HG03095 (cell line): Measurements from ENCODE around the gene RRP8.
A peak's percentile ranks its signal among the peaks of the same experiment; 100 is the strongest.

ENCODE experiments used
- ATAC-seq: cut with Tn5 transposase; IDR thresholded peaks from one replicate; pipeline ENCODE4 v1.9.1; 2021; ENCODE audit warnings: moderate library complexity; ENCODE audit not compliant: unreplicated experiment

Gene RRP8

DNA sequence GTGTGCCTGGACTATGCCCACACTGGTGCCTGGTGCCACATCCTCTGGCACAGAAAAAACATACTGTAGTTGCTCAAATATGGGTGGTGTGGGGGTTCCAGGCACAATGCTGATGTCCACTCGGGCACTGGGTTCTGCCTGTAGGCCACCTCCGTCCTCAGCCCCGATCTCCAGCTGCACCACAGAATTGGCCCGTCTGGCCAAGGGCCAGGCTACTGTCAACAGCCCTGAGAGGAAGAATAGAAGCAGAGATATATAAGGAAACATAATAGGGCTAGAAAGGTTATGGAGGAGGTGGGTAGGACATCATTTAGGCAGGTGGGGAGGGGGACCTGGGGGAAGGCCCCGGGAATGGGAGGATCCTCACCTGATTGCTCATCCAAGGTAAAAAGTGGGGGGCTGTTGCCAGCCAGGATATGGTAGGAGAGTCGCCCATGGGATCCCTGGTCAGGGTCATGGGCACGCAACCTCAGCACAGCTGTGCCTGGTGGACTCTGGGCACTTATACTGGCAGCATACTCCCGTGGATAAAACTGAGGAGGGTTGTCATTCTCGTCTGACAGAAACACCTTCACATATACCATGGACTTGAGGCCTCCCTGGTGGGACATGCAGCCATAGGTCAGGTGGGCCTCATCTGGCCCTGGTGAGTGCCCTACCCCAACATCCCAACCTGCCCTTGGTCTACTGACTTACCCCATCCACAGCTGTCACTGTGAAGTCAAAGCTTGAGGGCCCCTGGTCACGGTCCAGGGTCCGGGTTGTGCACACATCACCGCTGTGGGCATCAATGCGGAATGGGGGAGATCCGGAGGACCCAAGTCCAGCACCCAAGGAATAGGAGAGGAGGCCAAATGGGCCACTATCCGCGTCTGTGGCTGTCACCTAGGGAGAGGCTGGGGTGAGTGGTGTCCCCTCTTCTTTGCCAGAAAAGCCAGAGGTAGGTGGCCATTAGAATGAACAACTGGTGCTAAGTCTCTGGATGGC lies 30.3 kb upstream of the RRP8 start:
- ATAC-seq, result no peak

GRCh38 chr11:6632116-6633073 lies 29.0 kb upstream of the RRP8 start:
- no peak for ATAC-seq

DNA sequence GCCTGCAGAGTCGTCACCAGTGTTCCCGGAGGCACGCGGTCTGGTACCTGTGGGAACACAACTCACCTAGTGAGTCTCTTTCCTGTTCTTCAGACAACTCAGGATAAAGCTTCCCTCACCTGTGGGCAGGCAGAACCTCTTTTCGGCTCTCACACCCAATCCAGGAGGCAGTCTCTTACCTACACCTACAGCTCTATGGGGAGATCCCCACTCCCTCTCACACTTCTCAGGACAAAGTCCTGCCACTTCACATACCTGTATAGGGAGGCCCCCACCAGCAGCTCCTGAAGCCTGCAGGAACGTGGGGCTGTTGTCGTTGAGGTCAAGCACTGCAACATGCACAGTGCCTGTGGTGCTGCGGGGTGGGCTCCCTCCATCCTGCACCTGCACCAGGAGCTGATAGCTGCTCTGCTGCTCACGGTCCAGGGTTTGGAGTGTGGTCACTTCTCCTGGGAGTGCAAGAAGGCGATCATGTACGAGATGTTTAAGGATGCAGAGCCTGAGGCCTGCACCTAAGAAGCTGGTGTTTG lies 28.0 kb upstream of the RRP8 start:
- no peak for ATAC-seq

- ATAC-seq, result no peak
These were observed 27.3 kb upstream of the RRP8 start for GRCh38 chr11:6630632-6631291.

DNA sequence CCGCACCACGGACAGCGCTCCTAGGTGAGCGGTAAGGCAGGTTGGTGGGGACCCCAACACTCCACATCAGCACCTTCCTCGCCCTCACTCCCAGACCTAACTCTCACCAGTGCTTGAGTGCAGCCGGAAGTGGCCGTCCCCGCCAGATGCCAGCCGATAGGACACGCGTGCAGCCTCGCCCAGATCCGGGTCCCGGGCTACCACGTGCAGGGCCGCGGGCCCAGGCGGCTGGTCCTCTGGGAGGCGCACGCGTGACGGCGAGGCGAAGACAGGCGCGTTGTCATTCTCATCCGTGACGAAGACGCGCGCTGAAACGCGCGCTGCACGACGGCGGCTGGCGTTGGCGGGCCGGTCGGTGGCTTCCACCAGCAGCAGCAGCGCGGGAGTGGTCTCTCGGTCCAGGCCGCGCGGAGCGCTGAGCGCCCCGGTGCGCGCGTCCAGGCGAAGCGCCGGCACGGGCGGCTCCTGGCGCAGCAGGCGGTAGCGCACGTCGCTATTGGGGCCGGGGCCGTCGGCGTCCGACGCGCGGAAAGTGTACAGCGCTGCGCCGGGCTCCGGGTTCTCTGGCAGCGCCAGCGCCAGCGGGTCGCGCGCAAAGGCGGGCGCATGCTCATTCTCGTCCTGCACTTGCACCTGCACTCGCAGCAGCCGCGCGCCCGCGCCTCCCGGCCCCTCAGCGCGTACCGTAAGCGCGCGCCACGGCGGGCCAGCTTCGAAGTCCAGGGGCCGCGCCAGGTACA lies 26.6 kb upstream of the RRP8 start:
- no peak for ATAC-seq

DNA sequence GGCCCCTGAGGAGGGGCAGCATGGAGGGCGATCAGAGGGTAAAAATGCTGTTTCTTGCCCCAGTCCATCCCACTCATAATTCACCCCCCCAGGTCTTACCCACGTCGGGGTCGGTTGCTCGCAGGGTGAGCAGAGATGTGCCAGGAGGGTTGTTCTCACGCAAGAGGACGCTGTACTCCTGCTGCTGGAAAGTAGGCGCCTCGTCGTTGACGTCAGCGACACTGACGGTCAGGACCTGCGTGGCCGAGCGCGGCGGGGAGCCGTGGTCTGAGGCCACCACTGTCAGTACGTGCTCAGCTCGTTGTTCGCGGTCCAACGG lies 26.1 kb upstream of the RRP8 start:
- ATAC-seq, result no peak

DNA sequence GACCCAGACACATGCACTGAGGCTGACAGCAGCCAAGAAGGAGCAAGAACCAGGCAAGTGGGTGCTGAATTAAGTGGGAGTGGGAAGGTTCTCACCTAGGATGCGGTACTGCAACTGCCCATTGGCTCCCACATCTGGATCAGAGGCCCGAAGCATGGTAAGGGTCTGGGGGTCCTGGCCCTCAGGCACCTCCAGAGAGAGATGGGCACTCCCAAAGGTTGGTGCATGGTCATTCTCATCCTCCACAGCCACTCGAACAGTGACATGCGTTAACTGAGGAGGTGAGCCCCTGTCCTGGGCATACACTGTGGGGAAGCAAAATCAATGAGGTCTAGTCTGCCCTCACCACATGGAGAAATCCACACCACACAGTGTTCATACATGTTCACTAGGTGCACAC lies 25.1 kb upstream of the RRP8 start:
- no peak for ATAC-seq

GRCh38 chr11:6627762-6628241 lies 24.4 kb upstream of the RRP8 start:
- peak; percentile 78 for ATAC-seq

- ATAC-seq, result no peak
These were observed 23.8 kb upstream of the RRP8 start for GRCh38 chr11:6626971-6627761.

DNA sequence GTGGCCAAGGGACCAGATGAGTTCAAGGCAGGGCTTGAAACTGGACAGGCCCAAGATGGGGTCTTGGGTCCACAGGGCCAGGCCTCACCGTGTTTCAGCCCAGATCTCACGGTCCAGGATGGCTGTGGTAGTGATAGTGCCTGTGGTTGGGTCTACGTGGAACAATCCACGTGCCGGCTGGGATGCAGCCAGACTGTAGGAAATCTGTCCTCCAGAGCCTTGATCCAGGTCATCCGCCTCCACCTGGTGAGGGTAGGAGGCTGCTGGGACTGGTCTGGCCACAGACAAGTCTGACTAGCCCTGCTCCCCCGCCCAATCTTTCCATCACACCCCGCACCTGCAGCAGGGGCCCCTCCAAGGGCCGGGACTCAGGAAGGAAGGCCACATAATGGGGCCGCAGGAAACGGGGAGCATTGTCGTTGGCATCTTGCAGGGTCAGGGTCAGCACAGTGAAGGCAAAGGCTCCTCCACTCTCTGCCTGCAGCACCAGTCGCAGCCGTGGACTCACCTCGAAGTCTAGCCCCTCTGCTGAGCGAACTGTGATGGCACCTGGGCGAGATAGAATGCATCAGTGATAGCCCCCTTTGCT lies 22.5 kb upstream of the RRP8 start:
- no peak for ATAC-seq

- ATAC-seq, result no peak
These were observed 21.9 kb upstream of the RRP8 start for GRCh38 chr11:6625156-6625831.

DNA sequence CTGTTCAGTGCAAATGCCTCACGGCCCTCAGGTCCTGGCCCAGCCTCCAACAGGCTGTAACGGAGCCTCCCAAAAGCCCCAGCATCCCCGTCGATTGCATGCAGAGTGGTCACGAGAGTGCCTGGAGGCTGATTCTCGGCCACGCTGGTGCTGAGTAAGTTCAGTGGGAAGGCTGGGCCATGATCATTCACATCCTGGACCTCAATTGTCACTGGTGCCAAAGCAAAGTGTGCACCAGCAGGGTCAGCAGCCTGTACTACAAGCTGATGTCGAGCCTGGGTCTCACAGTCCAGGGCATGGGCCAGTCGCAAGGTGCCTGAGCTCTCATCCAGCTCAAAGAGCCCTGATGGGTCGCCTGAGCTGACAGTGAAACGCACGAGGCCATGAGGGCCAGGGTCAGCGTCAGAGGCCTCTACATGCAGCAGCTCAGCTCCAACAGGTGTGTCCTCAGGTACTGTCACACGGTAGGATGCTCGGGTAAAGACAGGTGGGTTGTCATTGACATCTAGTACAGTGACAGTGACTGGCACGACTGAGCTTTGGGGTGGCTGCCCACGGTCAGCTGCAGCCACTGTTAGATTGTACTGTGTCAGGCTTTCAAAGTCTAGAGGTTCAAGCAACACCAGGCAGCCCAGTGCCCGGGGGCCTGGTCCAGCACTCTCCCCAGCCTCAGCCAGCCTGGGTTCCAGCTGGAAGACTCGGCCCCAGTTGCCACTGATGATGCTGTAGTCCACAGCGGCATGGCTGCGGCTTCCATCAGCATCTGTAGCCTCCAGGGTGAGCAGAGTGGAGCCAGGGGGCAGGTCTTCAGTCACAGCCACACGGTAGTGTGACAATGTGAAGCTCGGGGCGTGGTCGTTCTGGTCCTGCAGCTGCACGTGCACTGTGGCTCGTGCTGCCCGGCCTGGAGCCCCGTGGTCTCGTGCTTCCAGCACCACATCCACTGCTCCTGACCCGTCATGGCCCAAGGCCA lies 20.3 kb upstream of the RRP8 start:
- ATAC-seq, result no peak

DNA sequence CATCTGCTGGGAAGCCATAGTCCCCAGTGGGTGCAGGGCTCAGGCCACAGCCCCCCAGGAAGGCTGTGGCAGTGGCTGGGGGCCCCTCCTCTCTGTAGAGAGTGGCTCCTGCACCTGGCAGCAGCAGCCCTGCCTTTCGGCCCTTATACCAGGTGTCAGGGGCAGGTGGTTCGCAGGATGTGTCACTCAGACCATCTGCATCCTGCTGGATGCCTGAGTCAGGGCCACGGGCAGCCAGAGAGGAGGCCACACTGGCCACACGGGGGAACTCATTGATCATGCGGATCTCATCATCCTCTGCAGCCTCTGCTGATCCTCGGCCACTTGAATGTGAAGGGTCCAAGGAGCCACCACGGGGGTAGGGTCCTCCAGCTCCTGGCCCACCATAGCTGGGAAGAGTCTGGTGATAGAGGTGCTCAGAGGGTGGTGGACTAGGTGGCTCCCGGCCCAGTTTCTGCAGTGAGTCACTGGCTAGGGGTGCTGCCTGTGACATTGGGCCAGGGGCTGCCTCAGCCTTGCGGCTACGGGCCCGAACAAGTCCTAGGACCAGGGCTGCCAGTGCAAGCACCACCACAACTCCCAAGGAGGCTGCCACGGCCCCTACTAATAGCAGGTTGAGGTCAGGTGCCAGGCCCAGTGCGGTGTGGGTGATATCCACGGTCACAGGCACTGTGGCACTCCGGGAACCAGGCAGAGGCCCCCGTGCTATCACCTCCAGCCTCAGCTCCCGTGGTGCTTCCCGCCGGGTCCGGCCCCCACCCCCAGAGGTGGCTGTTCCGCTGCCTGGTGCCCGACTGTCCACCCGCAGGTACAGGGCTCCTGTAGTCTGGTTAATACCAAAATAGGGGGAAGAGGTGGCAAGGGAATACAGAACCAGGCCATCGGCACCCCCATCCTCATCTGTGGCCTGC lies 19.1 kb upstream of the RRP8 start:
- no peak for ATAC-seq

- ATAC-seq, result no peak
These were observed 18.3 kb upstream of the RRP8 start for GRCh38 chr11:6621711-6622211.

- ATAC-seq, result no peak
These were observed 17.2 kb upstream of the RRP8 start for GRCh38 chr11:6620636-6621035.
